ENCODE measurements around the gene SUCLG2. TPM values are rescaled to one million over a fixed set of nuclear protein-coding genes. Genes with fewer than 3 reads are reported as not detected.

SUCLG2 gene
- polyA plus RNA-seq, 1 experiment = 21.3 TPM

GRCh38 chr3:67357610-67358458 is 296.6 kb downstream of the SUCLG2 start:
- DNase-seq (ENCODE audit: low read depth) = no peak
- TF ChIP-seq CTCF (IDR thresholded peaks at IDR 0.05; ENCODE audit: insufficient read depth, low read depth, low read length) = peak; percentile 44

GRCh38 chr3:67349551-67350174 is 304.7 kb downstream of the SUCLG2 start:
- DNase-seq (ENCODE audit: low read depth) = no peak
- no peak for TF ChIP-seq CTCF (IDR thresholded peaks at IDR 0.05; ENCODE audit: insufficient read depth, low read depth, low read length)
- CTCF ChIA-PET = no interaction called here

More at GRCh38 chr3:67357610-67358458, 296.6 kb downstream of the SUCLG2 start:
- H3K36me3 ChIP-seq (ENCODE audit: control insufficient read depth, insufficient read depth, low read length) = no peaks in the 10 kb centered on the region
- H3K4me3 ChIP-seq (ENCODE audit: low read depth, low read length) = no peak overlapping the region
- ChIA-PET POLR2A (interaction anchor here (0.5 kb wide), 1 partner anchor 21 kb away, joined by 3 read pairs; no protein-coding TSS in a partner anchor), CTCF (interaction anchor here (0.6 to 1.7 kb wide), 7 partner anchors 9 to 898 kb away, joined by 3 to 5 read pairs (median 3); no protein-coding TSS in a partner anchor)
- H3K27me3 ChIP-seq (ENCODE audit: control insufficient read depth, insufficient read depth, low read length) = no peaks in the 10 kb centered on the region

DNA sequence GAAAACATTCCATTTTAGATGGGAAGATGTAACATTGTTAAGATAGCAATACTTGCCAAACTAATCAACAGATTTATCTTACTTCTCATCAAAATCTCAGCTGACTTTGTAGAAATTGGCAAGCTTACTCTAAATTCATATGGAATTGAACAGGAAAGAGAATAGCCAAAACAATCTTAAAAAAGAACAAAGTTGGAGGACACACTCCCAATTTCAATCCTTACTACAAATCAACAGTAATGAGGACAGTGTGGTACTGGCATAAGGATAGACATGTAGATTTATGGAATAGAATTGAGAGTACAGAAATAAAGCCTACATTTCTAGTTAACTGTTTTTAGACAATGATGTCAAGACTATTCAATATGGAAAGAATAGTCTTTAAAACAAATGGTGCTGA is 308.3 kb downstream of the SUCLG2 start:
- Histone ChIP-seq H3K4me3 (ENCODE audit: low read depth, low read length) (no peak overlapping the region), H3K27me3 (ENCODE audit: control insufficient read depth, insufficient read depth, low read length) (no peaks in the 10 kb centered on the region), H3K36me3 (ENCODE audit: control insufficient read depth, insufficient read depth, low read length) (no peaks in the 10 kb centered on the region)
- CTCF ChIA-PET = no interaction called here
- no peak for DNase-seq (ENCODE audit: low read depth)
- no peak for TF ChIP-seq CTCF (IDR thresholded peaks at IDR 0.05; ENCODE audit: insufficient read depth, low read depth, low read length)
- POLR2A ChIA-PET = no interaction called here

More at GRCh38 chr3:67349551-67350174, 304.7 kb downstream of the SUCLG2 start:
- H3K4me3 ChIP-seq (ENCODE audit: low read depth, low read length) = no peak overlapping the region
- H3K27me3 ChIP-seq (ENCODE audit: control insufficient read depth, insufficient read depth, low read length) = no peaks in the 10 kb centered on the region
- no peaks in the 10 kb centered on the region for H3K36me3 ChIP-seq (ENCODE audit: control insufficient read depth, insufficient read depth, low read length)
- POLR2A ChIA-PET = no interaction called here

- ChIA-PET CTCF (no interaction called here), POLR2A (no interaction called here)
- Histone ChIP-seq H3K4me3 (ENCODE audit: low read depth, low read length) (no peak overlapping the region), H3K36me3 (ENCODE audit: control insufficient read depth, insufficient read depth, low read length) (no peaks in the 10 kb centered on the region), H3K27me3 (ENCODE audit: control insufficient read depth, insufficient read depth, low read length) (no peaks in the 10 kb centered on the region)
- no peak for TF ChIP-seq CTCF (IDR thresholded peaks at IDR 0.05; ENCODE audit: insufficient read depth, low read depth, low read length)
- no peak for DNase-seq (ENCODE audit: low read depth)
These were observed 318.6 kb downstream of the SUCLG2 start for GRCh38 chr3:67335813-67336212.

DNA sequence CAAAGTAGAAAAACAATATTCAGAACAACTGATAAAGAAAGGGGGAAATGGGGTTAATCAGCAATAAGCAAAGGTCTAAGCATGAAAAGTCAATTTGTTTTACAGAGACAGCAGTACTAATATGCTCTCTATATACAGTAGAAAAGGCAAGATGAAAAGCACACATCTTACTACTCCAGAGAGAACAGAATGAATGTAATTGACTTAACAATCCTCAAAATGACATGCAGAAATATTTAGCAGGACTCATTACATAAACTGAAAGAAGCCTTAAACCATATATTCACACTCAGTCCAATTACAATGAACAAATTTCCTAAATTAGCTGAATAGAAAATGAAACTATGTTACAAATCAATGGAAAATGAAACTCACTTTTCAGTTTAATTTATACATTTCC is 319.8 kb downstream of the SUCLG2 start:
- ChIA-PET POLR2A (no interaction called here), CTCF (no interaction called here)
- no peaks in the 10 kb centered on the region for H3K27me3 ChIP-seq (ENCODE audit: control insufficient read depth, insufficient read depth, low read length)

More for the DNA sequence above, 319.8 kb downstream of the SUCLG2 start:
- no peak for DNase-seq (ENCODE audit: low read depth)
- Histone ChIP-seq H3K4me3 (ENCODE audit: low read depth, low read length) (no peak overlapping the region), H3K36me3 (ENCODE audit: control insufficient read depth, insufficient read depth, low read length) (no peaks in the 10 kb centered on the region)
- TF ChIP-seq CTCF (IDR thresholded peaks at IDR 0.05; ENCODE audit: insufficient read depth, low read depth, low read length) = no peak
